GM19452 (cell line): ENCODE data around the gene COL5A1.
"Not testable (repeated sequence)": the region's sequence is repeated elsewhere in the genome, so short reads cannot be mapped to it uniquely, and the experiment has no call there.

Experiments used
- ATAC-seq: cut with Tn5 transposase; IDR thresholded peaks from one replicate; pipeline ENCODE4 v1.9.1; 2021; ENCODE audit not compliant: unreplicated experiment

Gene COL5A1

GRCh38 chr9:134690301-134690751 lies 48.7 kb downstream of the COL5A1 start:
- no peak for ATAC-seq

GRCh38 chr9:134690946-134691694 lies 49.5 kb downstream of the COL5A1 start:
- no peak for ATAC-seq

- no peak for ATAC-seq
Observed at GRCh38 chr9:134691695-134692572, 50.3 kb downstream of the COL5A1 start.

GRCh38 chr9:134692573-134692860 lies 50.9 kb downstream of the COL5A1 start:
- no peak for ATAC-seq

- no peak for ATAC-seq
Observed at GRCh38 chr9:134693011-134693410, 51.4 kb downstream of the COL5A1 start.

GRCh38 chr9:134693641-134694367 lies 52.2 kb downstream of the COL5A1 start:
- ATAC-seq, result no peak

GRCh38 chr9:134694368-134694665 lies 52.7 kb downstream of the COL5A1 start:
- no peak for ATAC-seq

GRCh38 chr9:134694714-134695113 lies 53.1 kb downstream of the COL5A1 start:
- no peak for ATAC-seq

- no peak for ATAC-seq
Observed at GRCh38 chr9:134695144-134695543, 53.5 kb downstream of the COL5A1 start.

GRCh38 chr9:134696433-134696832 lies 54.8 kb downstream of the COL5A1 start:
- ATAC-seq, result no peak

GRCh38 chr9:134698111-134698510 lies 56.5 kb downstream of the COL5A1 start:
- no peak for ATAC-seq

- ATAC-seq, result no peak
Observed at GRCh38 chr9:134698587-134699342, 57.2 kb downstream of the COL5A1 start.

GRCh38 chr9:134699343-134699740 lies 57.7 kb downstream of the COL5A1 start:
- ATAC-seq, result no peak

GRCh38 chr9:134700636-134701350 lies 59.2 kb downstream of the COL5A1 start:
- ATAC-seq, result no peak

- ATAC-seq, result no peak
Observed at GRCh38 chr9:134701581-134702259, 60.1 kb downstream of the COL5A1 start.

- ATAC-seq, result no peak
Observed at GRCh38 chr9:134702291-134702690, 60.7 kb downstream of the COL5A1 start.

GRCh38 chr9:134703730-134704114 lies 62.1 kb downstream of the COL5A1 start:
- ATAC-seq, result not testable (repeated sequence)

- ATAC-seq, result no peak
Observed at GRCh38 chr9:134704498-134704897, 62.9 kb downstream of the COL5A1 start.

GRCh38 chr9:134705786-134706185 lies 64.2 kb downstream of the COL5A1 start:
- ATAC-seq, result no peak

GRCh38 chr9:134706522-134706921 lies 64.9 kb downstream of the COL5A1 start:
- ATAC-seq, result no peak
